NCI-H2081 treated with DMSO at 0.1 percent for 48 hours (cell line): Measurements from ENCODE around the gene TTC28.

Source experiments
- DNase-seq: peaks from one replicate; lab custom pipeline; 2025; lab: John Stamatoyannopoulos, UW

Gene TTC28

GRCh38 chr22:28002863-28003565 lies 676.6 kb downstream of the TTC28 start:
- no peak for DNase-seq

- no peak for DNase-seq
These were observed 677.4 kb downstream of the TTC28 start for GRCh38 chr22:28002181-28002700.

GRCh38 chr22:28001171-28001835 lies 678.3 kb downstream of the TTC28 start:
- DNase-seq: no peak

- no peak for DNase-seq
These were observed 679.3 kb downstream of the TTC28 start for GRCh38 chr22:28000361-28000760.

GRCh38 chr22:27999876-28000275 lies 679.8 kb downstream of the TTC28 start:
- no peak for DNase-seq

GRCh38 chr22:27998511-27999410 lies 680.9 kb downstream of the TTC28 start:
- DNase-seq: no peak

- DNase-seq: no peak
These were observed 682.1 kb downstream of the TTC28 start for GRCh38 chr22:27997538-27997937.

GRCh38 chr22:27996981-27997380 lies 682.7 kb downstream of the TTC28 start:
- DNase-seq: no peak

- no peak for DNase-seq
These were observed 683.1 kb downstream of the TTC28 start for GRCh38 chr22:27996529-27996925.

GRCh38 chr22:27995801-27996528 lies 683.7 kb downstream of the TTC28 start:
- DNase-seq: no peak

- DNase-seq: no peak
These were observed 684.9 kb downstream of the TTC28 start for GRCh38 chr22:27994481-27995331.

GRCh38 chr22:27993774-27994350 lies 685.8 kb downstream of the TTC28 start:
- no peak for DNase-seq

GRCh38 chr22:27993201-27993635 lies 686.4 kb downstream of the TTC28 start:
- DNase-seq: no peak

- no peak for DNase-seq
These were observed 687.1 kb downstream of the TTC28 start for GRCh38 chr22:27992294-27993165.

GRCh38 chr22:27991586-27992293 lies 687.9 kb downstream of the TTC28 start:
- no peak for DNase-seq

- DNase-seq: no peak
These were observed 688.8 kb downstream of the TTC28 start for GRCh38 chr22:27990879-27991278.

- DNase-seq: no peak
These were observed 689.2 kb downstream of the TTC28 start for GRCh38 chr22:27990451-27990840.

- no peak for DNase-seq
These were observed 689.7 kb downstream of the TTC28 start for GRCh38 chr22:27989758-27990450.
